ENCODE measurements around the gene GPR39.

DNA sequence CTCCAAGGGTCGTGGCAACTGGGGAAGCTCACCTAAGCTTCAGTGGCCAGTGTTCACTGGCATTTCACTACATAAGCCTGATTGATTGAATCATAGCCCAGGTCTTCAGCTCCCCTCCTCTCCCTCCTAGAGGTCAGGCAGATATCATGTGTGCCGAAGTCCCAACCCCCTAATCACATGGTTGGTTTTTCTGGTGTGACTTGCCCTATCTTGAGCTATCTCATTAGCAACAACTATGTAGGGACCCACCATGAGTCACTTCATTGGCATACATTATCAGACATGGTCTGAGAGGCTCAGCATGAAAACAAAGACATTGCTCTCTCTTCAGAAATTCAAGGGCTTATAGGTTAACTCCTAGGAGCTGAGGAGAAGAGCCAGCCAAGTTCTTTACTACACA, 176.6 kb downstream of the GPR39 start:
- TF ChIP-seq, protein P1, sequence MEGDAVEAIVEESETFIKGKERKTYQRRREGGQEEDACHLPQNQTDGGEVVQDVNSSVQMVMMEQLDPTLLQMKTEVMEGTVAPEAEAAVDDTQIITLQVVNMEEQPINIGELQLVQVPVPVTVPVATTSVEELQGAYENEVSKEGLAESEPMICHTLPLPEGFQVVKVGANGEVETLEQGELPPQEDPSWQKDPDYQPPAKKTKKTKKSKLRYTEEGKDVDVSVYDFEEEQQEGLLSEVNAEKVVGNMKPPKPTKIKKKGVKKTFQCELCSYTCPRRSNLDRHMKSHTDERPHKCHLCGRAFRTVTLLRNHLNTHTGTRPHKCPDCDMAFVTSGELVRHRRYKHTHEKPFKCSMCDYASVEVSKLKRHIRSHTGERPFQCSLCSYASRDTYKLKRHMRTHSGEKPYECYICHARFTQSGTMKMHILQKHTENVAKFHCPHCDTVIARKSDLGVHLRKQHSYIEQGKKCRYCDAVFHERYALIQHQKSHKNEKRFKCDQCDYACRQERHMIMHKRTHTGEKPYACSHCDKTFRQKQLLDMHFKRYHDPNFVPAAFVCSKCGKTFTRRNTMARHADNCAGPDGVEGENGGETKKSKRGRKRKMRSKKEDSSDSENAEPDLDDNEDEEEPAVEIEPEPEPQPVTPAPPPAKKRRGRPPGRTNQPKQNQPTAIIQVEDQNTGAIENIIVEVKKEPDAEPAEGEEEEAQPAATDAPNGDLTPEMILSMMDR (conservative IDR thresholded peaks at IDR 0.05), result no peak
- no peak for TF ChIP-seq ZFX (IDR thresholded peaks at IDR 0.05)

All from C4-2B (cell line).